Brain microvascular endothelial cell (primary cell): ENCODE data around the gene SQSTM1.

Experiments used
- DNase-seq: peaks from one replicate; pipeline ENCODE4 v3.0.0-alpha.2; 2020
- H3K27ac ChIP-seq: fragments of 250-450 bp; sonication (Bioruptor Pico); 2 replicates; pipeline ENCODE4 v1.5.1; 2020; ENCODE audit warnings: mild to moderate bottlenecking, moderate library complexity
- H3K27me3 ChIP-seq: fragments of 250-450 bp; sonication (Bioruptor Pico); replicated peaks from 2 replicates; pipeline ENCODE4 v1.5.1; 2020; ENCODE audit warnings: mild to moderate bottlenecking
- H3K36me3 ChIP-seq: fragments of 250-450 bp; sonication (Bioruptor Pico); replicated peaks from 2 replicates; pipeline ENCODE4 v1.5.1; 2020; ENCODE audit warnings: mild to moderate bottlenecking
- H3K4me3 ChIP-seq: 2 replicates; pipeline ENCODE4 v1.5.1; 2011; ENCODE audit warnings: low read depth, mild to moderate bottlenecking, control low read depth, low read length, moderate library complexity
- CTCF ChIP-seq: IDR thresholded peaks from 2 replicates; pipeline ENCODE4 v1.5.1; 2011; ENCODE audit warnings: low read depth, mild to moderate bottlenecking, moderate library complexity, low read length, control low read depth, inconsistent platforms; ENCODE audit errors: missing control alignments
- in situ Hi-C: cut with HindIII; loops from 2 replicates; pipeline ENCODE4 v1.10.0; 2017; ENCODE audit warnings: low sequenced_read_pairs, low pct_ligation_motif_present

Gene SQSTM1

GRCh38 chr5:179886190-179886911 is 65.6 kb downstream of the SQSTM1 start:
- Histone ChIP-seq H3K36me3 (peaks cover 73% of the 10 kb centered on the region), H3K27ac (no peak overlapping the region), H3K27me3 (no peaks in the 10 kb centered on the region), H3K4me3 (no peak overlapping the region)
- no peak for TF ChIP-seq CTCF
- in situ Hi-C loops, result no loop called here
- DNase-seq, result no peak

GRCh38 chr5:179887095-179887494 is 66.4 kb downstream of the SQSTM1 start:
- Histone ChIP-seq H3K36me3 (peaks cover 81% of the 10 kb centered on the region), H3K4me3 (no peak overlapping the region), H3K27me3 (no peaks in the 10 kb centered on the region), H3K27ac (no peak overlapping the region)
- TF ChIP-seq CTCF, result no peak
- in situ Hi-C loops, result no loop called here
- DNase-seq, result no peak
